Gastroesophageal sphincter (tissue), 3 donors: ENCODE data around the gene SLC6A9.

Experiments
- POLR2AphosphoS5 ChIP-seq: sonication (generic); formaldehyde crosslinking; IDR thresholded peaks from one replicate; pipeline ENCODE4 v1.6.1; 2017; ENCODE audit warnings: antibody characterized with exemption
- TF ChIP-seq, protein P1 (sequence below), 4 experiments: fragments of 200-600 bp in 2 of 4; fragments of 450-650 bp in 2 of 4; sonication (generic) in 1 of 4; IDR thresholded peaks; one replicate each; pipeline ENCODE4 v1.5.1; 2017 to 2019; ENCODE audit warnings: antibody characterized with exemption in 4 of 4, mild to moderate bottlenecking in 2 of 4, moderate library complexity in 2 of 4

DNA sequence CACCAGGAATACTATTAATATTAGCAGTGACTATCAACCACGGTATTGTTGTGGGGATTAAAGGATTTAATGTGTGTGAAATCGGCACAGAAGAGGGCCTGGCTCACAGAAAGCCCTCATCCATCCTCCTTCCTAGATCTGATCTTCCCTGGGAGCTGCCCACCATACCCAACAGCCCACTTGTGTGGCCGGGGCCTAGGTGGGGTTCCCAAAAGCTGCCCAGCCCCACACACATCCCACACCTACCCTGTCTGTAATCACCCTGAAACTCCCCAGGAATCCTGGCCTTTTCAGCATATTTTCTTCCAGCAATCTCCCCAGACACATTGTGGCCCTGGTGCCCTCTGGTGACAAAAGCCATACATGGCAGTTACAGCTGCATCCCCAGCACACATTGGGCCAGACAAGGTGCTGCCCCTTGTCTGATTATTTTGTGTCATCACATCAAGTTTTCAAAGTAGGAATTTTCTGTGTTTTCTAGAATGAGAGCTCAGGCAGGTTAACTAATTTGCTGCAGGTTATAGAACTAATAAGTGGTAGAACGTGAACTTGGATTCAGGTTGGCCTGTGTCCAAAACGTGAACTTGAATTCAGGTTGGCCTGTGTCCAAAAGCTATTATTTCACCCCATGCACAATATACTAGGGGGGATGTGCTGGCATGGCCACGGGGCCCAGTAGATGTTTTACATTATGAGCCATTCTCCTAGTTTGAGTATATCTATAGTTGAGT, 5.3 kb upstream of the SLC6A9 start:
- TF ChIP-seq, protein P1, sequence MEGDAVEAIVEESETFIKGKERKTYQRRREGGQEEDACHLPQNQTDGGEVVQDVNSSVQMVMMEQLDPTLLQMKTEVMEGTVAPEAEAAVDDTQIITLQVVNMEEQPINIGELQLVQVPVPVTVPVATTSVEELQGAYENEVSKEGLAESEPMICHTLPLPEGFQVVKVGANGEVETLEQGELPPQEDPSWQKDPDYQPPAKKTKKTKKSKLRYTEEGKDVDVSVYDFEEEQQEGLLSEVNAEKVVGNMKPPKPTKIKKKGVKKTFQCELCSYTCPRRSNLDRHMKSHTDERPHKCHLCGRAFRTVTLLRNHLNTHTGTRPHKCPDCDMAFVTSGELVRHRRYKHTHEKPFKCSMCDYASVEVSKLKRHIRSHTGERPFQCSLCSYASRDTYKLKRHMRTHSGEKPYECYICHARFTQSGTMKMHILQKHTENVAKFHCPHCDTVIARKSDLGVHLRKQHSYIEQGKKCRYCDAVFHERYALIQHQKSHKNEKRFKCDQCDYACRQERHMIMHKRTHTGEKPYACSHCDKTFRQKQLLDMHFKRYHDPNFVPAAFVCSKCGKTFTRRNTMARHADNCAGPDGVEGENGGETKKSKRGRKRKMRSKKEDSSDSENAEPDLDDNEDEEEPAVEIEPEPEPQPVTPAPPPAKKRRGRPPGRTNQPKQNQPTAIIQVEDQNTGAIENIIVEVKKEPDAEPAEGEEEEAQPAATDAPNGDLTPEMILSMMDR (IDR thresholded peaks at IDR 0.05) = peak in 3 of 4 experiments; percentile 70 to 82 (median 76)
- peak; percentile 23 for TF ChIP-seq POLR2AphosphoS5
